ENCODE data around the gene P2RY1.
A peak's percentile ranks its signal among the peaks of the same experiment; 100 is the strongest.

Gene P2RY1

GRCh38 chr3:152828075-152828840 is 6.7 kb upstream of the P2RY1 start:
- H3K4me3 ChIP-seq (ENCODE audit: low read length): no peak overlapping the region
- no peak for DNase-seq (ENCODE audit: low read depth)
- no peak for TF ChIP-seq CTCF (conservative IDR thresholded peaks at IDR 0.05; ENCODE audit: low read depth, low read length)

DNA sequence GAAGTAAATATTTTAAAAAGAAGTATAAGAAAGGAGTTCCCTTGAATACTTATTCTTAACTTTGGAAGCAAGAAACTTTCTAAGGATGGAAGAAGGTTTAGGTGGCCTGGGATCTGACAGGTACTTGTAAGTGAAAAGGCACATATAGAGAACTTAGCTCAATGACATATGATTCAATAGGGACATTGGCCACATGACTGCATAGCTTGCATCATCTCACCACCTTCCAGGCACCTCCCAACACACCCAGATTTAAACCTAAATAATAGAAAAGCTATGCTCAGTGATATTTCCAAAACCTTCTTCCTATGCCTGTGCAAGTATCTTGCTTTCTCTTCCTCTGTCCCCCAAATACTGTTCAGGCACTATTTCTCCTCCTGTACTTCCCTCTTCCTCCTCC is 4.7 kb upstream of the P2RY1 start:
- no peak for DNase-seq (ENCODE audit: low read depth)
- H3K4me3 ChIP-seq (ENCODE audit: low read length): no peak overlapping the region
- TF ChIP-seq CTCF (conservative IDR thresholded peaks at IDR 0.05; ENCODE audit: low read depth, low read length): no peak

DNA sequence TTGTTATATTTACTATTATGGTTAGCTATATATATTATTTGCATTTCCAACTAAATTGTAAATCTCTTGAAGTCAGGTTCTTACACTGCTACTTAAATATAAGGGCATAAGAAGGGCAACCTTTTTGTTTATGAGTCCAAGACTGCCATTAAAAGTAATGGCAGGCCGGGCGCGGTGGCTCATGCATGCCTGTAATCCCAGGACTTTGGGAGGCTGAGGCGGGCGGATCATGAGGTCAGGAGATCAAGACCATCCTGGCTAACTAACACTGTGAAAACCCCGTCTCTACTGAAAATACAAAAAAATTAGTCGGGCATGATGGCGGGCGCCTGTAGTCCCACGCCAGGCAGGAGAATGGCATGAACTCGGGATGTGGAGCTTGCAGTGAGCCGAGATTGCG is 2.9 kb upstream of the P2RY1 start:
- TF ChIP-seq CTCF (conservative IDR thresholded peaks at IDR 0.05; ENCODE audit: low read depth, low read length): no peak
- DNase-seq (ENCODE audit: low read depth): no peak
- H3K4me3 ChIP-seq (ENCODE audit: low read length): no peak overlapping the region

DNA sequence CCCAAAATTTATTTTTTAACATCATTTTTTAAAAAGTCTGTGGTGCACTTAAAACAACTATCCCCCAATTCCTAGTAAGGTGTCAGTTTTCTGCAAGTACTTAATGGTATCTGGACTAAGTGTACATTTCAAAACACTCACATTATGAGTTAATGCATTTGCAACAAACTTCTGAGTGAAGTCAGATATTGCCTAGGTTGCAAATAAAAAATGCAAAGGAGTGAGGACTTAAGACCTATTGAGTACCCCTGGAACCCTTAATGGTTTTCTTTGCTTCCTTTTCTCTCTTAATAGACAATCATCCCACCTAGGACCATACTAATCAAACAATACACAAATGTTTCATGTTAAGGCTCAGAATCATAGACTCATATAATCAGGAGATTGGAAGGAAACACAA is 1.8 kb upstream of the P2RY1 start:
- TF ChIP-seq CTCF (conservative IDR thresholded peaks at IDR 0.05; ENCODE audit: low read depth, low read length): no peak
- no peak overlapping the region for H3K4me3 ChIP-seq (ENCODE audit: low read length)
- no peak for DNase-seq (ENCODE audit: low read depth)

GRCh38 chr3:152834191-152834775 is 648 bp upstream of the P2RY1 start:
- DNase-seq (ENCODE audit: low read depth): no peak
- peak overlapping the region; percentile 74 for H3K4me3 ChIP-seq (ENCODE audit: low read length)
- TF ChIP-seq CTCF (conservative IDR thresholded peaks at IDR 0.05; ENCODE audit: low read depth, low read length): peak; percentile 7

DNA sequence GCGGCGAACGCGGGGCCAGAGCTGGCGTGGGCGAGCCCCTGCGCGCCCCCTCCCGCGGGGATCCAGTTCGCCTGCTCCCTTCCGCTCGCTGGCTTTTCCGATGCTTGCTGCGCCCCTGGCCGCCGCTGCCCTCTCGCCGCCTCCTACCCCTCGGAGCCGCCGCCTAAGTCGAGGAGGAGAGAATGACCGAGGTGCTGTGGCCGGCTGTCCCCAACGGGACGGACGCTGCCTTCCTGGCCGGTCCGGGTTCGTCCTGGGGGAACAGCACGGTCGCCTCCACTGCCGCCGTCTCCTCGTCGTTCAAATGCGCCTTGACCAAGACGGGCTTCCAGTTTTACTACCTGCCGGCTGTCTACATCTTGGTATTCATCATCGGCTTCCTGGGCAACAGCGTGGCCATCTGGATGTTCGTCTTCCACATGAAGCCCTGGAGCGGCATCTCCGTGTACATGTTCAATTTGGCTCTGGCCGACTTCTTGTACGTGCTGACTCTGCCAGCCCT is 721 bp downstream of the P2RY1 start:
- TF ChIP-seq CTCF (conservative IDR thresholded peaks at IDR 0.05; ENCODE audit: low read depth, low read length): no peak
- no peak for DNase-seq (ENCODE audit: low read depth)
- peak overlapping the region; percentile 74 for H3K4me3 ChIP-seq (ENCODE audit: low read length)

- DNase-seq (ENCODE audit: low read depth): no peak
- no peak for TF ChIP-seq CTCF (conservative IDR thresholded peaks at IDR 0.05; ENCODE audit: low read depth, low read length)
- H3K4me3 ChIP-seq (ENCODE audit: low read length): no peak overlapping the region
Measured at GRCh38 chr3:152836269-152836668, 1.3 kb downstream of the P2RY1 start.

Data from retinal pigment epithelial cell (primary cell).